DOHH2 (cell line): ENCODE results near the gene LAMTOR1.

Experiments
- EZH2phosphoT487 ChIP-seq: fragments of 200-600 bp; sonication (generic); IDR thresholded peaks from 2 replicates; pipeline ENCODE4 v1.6.1; 2017; ENCODE audit warnings: borderline replicate concordance, mild to moderate bottlenecking, antibody characterized with exemption, low read length, moderate library complexity, mixed read lengths
- TF ChIP-seq, protein P1 (sequence below): fragments of 200-600 bp; sonication (generic); IDR thresholded peaks from one replicate; pipeline ENCODE4 v1.5.1; 2014; ENCODE audit warnings: antibody characterized with exemption, mild to moderate bottlenecking, low read depth, low read length; ENCODE audit not compliant: poor library complexity, severe bottlenecking

DNA sequence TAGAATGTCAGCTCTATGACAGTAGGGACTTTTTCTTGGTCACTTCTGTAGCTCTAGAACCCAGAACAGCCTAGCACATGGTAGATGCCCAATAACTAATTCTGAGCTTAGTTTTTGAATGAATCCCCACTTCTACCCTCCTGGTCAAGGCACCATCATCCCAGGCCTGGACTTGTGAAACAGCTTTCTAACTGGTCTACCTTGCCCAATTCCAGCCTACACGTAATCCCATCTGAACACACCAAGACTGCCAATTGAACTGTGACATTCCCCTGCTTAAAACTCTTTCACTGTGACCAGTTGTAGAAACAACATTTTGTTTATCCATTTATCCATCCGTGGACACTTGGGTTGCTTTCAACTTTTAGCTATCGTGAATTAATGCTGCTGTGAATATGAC, 26.3 kb upstream of the LAMTOR1 start:
- TF ChIP-seq, protein P1, sequence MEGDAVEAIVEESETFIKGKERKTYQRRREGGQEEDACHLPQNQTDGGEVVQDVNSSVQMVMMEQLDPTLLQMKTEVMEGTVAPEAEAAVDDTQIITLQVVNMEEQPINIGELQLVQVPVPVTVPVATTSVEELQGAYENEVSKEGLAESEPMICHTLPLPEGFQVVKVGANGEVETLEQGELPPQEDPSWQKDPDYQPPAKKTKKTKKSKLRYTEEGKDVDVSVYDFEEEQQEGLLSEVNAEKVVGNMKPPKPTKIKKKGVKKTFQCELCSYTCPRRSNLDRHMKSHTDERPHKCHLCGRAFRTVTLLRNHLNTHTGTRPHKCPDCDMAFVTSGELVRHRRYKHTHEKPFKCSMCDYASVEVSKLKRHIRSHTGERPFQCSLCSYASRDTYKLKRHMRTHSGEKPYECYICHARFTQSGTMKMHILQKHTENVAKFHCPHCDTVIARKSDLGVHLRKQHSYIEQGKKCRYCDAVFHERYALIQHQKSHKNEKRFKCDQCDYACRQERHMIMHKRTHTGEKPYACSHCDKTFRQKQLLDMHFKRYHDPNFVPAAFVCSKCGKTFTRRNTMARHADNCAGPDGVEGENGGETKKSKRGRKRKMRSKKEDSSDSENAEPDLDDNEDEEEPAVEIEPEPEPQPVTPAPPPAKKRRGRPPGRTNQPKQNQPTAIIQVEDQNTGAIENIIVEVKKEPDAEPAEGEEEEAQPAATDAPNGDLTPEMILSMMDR, result no peak
- no peak for TF ChIP-seq EZH2phosphoT487
